Mammary epithelial cell (primary cell): ENCODE measurements around the gene PSMC2.
"Not testable (repeated sequence)": the region's sequence is repeated elsewhere in the genome, so short reads cannot be mapped to it uniquely, and the experiment has no call there.

Experiments used
- EZH2 ChIP-seq: IDR thresholded peaks from 2 replicates; pipeline ENCODE4 v1.6.1; 2012; ENCODE audit warnings: low read length, inconsistent platforms, borderline replicate concordance
- TF ChIP-seq, protein P1 (sequence below), 2 donors: IDR thresholded peaks in 1 of 2; conservative IDR thresholded peaks in 1 of 2; 2 replicates each; pipeline ENCODE4 v1.5.1; 2011 to 2012; ENCODE audit warnings: inconsistent platforms in 2 of 2, low read length in 2 of 2, mild to moderate bottlenecking in 2 of 2, control low read depth in 1 of 2, low read depth in 1 of 2; ENCODE audit not compliant: insufficient read depth in 1 of 2; ENCODE audit errors: extremely low read depth in 1 of 2

DNA sequence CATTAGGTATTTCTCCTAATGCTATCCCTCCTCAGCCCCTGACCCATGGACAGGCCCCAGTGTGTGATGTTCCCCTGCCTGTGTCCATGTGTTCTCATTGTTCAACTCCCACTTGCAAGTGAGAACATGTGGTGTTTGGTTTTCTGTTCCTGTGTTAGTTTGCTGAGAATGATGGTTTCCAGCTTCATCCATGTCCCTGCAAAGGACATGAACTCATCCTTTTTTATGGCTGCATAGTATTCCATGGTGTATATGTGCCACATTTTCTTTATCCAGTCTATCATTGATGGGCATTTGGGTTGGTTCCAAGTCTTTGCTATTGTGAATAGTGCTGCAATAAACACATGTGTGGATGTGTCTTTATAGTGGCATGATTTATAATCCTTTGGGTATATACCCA lies 52.2 kb downstream of the PSMC2 start:
- TF ChIP-seq, protein P1, sequence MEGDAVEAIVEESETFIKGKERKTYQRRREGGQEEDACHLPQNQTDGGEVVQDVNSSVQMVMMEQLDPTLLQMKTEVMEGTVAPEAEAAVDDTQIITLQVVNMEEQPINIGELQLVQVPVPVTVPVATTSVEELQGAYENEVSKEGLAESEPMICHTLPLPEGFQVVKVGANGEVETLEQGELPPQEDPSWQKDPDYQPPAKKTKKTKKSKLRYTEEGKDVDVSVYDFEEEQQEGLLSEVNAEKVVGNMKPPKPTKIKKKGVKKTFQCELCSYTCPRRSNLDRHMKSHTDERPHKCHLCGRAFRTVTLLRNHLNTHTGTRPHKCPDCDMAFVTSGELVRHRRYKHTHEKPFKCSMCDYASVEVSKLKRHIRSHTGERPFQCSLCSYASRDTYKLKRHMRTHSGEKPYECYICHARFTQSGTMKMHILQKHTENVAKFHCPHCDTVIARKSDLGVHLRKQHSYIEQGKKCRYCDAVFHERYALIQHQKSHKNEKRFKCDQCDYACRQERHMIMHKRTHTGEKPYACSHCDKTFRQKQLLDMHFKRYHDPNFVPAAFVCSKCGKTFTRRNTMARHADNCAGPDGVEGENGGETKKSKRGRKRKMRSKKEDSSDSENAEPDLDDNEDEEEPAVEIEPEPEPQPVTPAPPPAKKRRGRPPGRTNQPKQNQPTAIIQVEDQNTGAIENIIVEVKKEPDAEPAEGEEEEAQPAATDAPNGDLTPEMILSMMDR (conservative IDR thresholded peaks at IDR 0.05 in 1 of 2, IDR thresholded peaks at IDR 0.05 in 1 of 2; ENCODE audit: extremely low read depth in 1 of 2, insufficient read depth in 1 of 2, low read depth in 1 of 2, low read length in 2 of 2), result not testable (repeated sequence)
- TF ChIP-seq EZH2, result not testable (repeated sequence)
